Testis (tissue), 3 donors: ENCODE data around the gene IRX4. TPM values are rescaled to one million over a fixed set of nuclear protein-coding genes. Genes with fewer than 3 reads are reported as not detected.

Source experiments
- DNase-seq: peaks from one replicate; pipeline ENCODE4 v3.0.0-alpha.2; 2019
- H3K27ac ChIP-seq, 2 donors: fragments of 200-600 bp; sonication (generic); one replicate each; pipeline ENCODE4 v1.5.1; 2019
- H3K27me3 ChIP-seq: fragments of 200-600 bp; sonication (generic); one replicate; pipeline ENCODE4 v1.5.1; 2019
- H3K36me3 ChIP-seq: fragments of 200-600 bp; sonication (generic); one replicate; pipeline ENCODE4 v1.5.1; 2017; ENCODE audit warnings: low read depth; ENCODE audit errors: missing control alignments
- H3K4me1 ChIP-seq: fragments of 200-600 bp; sonication (generic); one replicate; pipeline ENCODE4 v1.5.1; 2019
- H3K4me3 ChIP-seq, 2 donors: fragments of 200-600 bp; sonication (generic); one replicate each; pipeline ENCODE4 v1.5.1; 2017 to 2019
- H3K9me3 ChIP-seq: fragments of 200-600 bp; sonication (generic); one replicate; pipeline ENCODE4 v1.5.1; 2017
- CTCF ChIP-seq, 3 experiments: fragments of 450-650 bp in 2 of 3; fragments of 200-600 bp in 1 of 3; sonication (generic) in 1 of 3; IDR thresholded peaks; one replicate each; pipeline ENCODE4 v1.5.1; 2016 to 2019; ENCODE audit warnings: antibody characterized with exemption in 3 of 3, mild to moderate bottlenecking in 2 of 3, moderate library complexity in 1 of 3
- POLR2A ChIP-seq: fragments of 450-650 bp; IDR thresholded peaks from one replicate; pipeline ENCODE4 v1.6.1; 2017; ENCODE audit warnings: antibody characterized with exemption, mild to moderate bottlenecking, moderate library complexity
- WGBS, 2 donors: methylation state at CpG; one replicate each; pipeline ENCODE4 v1.1.5; 2018; 5-methylcytosine and 5-hydroxymethylcytosine counted together
- intact Hi-C: fragments of 100-400 bp; cut with DNase I; formaldehyde crosslinking; loops from one replicate; pipeline ENCODE4 v1.15.1; 2023; ENCODE audit warnings: low total_unique reads
- polyA plus RNA-seq: library from polyadenylated mRNA; stranded (reverse); fragments of 350-450 nt; fragmentation: Illumina TruSeq; extraction: RNeasy Lipid Tissue Mini Kit (QIAGEN cat#74804); gene quantifications from one replicate; pipeline ENCODE4 v1.2.3, GENCODE V29; 2014; ENCODE audit warnings: low read depth, low replicate concordance; ENCODE audit not compliant: insufficient read depth
- total RNA-seq, 2 donors: library from RNA; depleted of rRNA; stranded (reverse); fragments of >200 nt; gene quantifications; one replicate each; pipeline ENCODE4 v1.2.3, GENCODE V29; 2016

IRX4 gene
- total and polyA plus RNA-seq, 3 donors from 2014 or later, result 0.32 to 2.7 (median 2.0) TPM

- WGBS, 2 donors, result 2% methylated on average over 53 to 59 of the region's 102 CpGs
- TF ChIP-seq CTCF (IDR thresholded peaks at IDR 0.05), result no peak
- TF ChIP-seq POLR2A, result no peak
- H3K9me3 ChIP-seq, result no peaks in the 10 kb centered on the region
- no peak overlapping the region for H3K27ac ChIP-seq
- H3K27me3 ChIP-seq, result no peaks in the 10 kb centered on the region
- no peak for DNase-seq
- H3K4me1 ChIP-seq, result peaks cover 6% of the 10 kb centered on the region
- peak overlapping the region; percentile 26 to 38 for H3K4me3 ChIP-seq
- intact Hi-C loops, result no loop called here
- H3K36me3 ChIP-seq, result no peaks in the 10 kb centered on the region
Observed at GRCh38 chr5:1886846-1887587, 4.3 kb upstream of the IRX4 start.

GRCh38 chr5:1885868-1886845 lies 3.4 kb upstream of the IRX4 start:
- Histone ChIP-seq H3K9me3 (no peaks in the 10 kb centered on the region), H3K27ac (no peak overlapping the region), H3K36me3 (no peaks in the 10 kb centered on the region), H3K4me3 (peak overlapping the region; percentile 17 to 26), H3K4me1 (peaks cover 6% of the 10 kb centered on the region), H3K27me3 (no peaks in the 10 kb centered on the region)
- WGBS, 2 donors, result 4 to 10% methylated on average over 4 to 50 of the region's 75 CpGs
- no peak for DNase-seq
- TF ChIP-seq POLR2A (no peak), CTCF (IDR thresholded peaks at IDR 0.05) (no peak)
- intact Hi-C loops, result no loop called here

GRCh38 chr5:1885404-1885755 lies 2.7 kb upstream of the IRX4 start:
- no peaks in the 10 kb centered on the region for H3K27me3 ChIP-seq

GRCh38 chr5:1884678-1885403 lies 2.1 kb upstream of the IRX4 start:
- Histone ChIP-seq H3K4me3 (no peak overlapping the region), H3K36me3 (no peaks in the 10 kb centered on the region), H3K27ac (no peak overlapping the region), H3K9me3 (no peaks in the 10 kb centered on the region), H3K4me1 (peaks cover 6% of the 10 kb centered on the region), H3K27me3 (no peaks in the 10 kb centered on the region)
- no peak for DNase-seq
- intact Hi-C loops, result no loop called here
- no peak for TF ChIP-seq CTCF (IDR thresholded peaks at IDR 0.05)
- no peak for TF ChIP-seq POLR2A
- 12 to 19% methylated on average over 17 to 24 of the region's 24 CpGs for WGBS, 2 donors

More at GRCh38 chr5:1885404-1885755, 2.7 kb upstream of the IRX4 start:
- intact Hi-C loops, result no loop called here
- Histone ChIP-seq H3K4me1 (peaks cover 6% of the 10 kb centered on the region), H3K27ac (no peak overlapping the region), H3K4me3 (no peak overlapping the region), H3K36me3 (no peaks in the 10 kb centered on the region), H3K9me3 (no peaks in the 10 kb centered on the region)
- no peak for TF ChIP-seq POLR2A
- TF ChIP-seq CTCF (IDR thresholded peaks at IDR 0.05), result no peak
- no peak for DNase-seq
- 16% methylated on average over 15 to 19 of the region's 19 CpGs for WGBS, 2 donors
